GM19239 (cell line): Measurements from ENCODE around the gene CCDC60.

Experiments
- DNase-seq: peaks from one replicate; pipeline ENCODE4 v3.0.0; 2011; ENCODE audit warnings: low spot score; ENCODE audit not compliant: insufficient read length
- FAIRE-seq: peaks from 2 replicates; lab custom pipeline; 2011; peaks lifted over from hg19 to GRCh38; lab: Jason Lieb, UNC

The CCDC60 gene

DNA sequence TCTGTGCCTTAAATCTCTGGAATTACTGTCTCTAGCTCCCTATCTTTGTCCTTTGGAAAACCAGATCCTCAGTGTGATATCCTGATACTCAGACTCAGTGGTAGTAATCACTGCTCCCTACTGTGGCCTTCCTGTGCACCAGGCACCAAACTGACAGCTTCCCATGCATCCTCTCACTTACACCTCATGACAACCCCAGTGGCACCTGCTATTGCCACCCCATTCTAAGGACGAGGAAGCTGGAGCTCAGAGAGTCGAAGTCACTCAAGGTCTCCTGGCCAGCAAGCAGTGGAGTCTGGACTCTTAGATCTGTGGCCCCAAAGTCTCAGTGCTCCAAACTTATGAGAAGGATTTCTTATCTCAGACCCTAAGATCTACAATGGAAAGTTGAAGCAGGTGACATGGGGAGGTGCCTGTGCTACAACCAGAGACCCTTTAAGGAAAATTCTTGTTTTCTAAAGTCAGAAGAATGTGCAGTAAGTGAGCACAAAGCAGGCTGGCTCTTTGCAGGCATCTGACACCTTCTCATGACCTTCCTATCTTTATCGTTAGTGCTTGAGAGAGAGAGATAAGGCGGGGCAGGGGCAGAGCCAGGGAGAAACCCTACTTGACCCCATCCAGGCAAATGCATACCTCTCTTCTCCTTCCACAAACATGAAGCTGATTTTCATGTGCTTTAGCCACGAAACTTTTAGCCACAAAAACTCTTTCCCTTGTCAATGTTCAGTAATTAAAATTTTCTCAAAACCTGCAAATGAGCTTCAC lies 47.1 kb downstream of the CCDC60 start:
- FAIRE-seq (no peak), DNase-seq (no peak)

DNA sequence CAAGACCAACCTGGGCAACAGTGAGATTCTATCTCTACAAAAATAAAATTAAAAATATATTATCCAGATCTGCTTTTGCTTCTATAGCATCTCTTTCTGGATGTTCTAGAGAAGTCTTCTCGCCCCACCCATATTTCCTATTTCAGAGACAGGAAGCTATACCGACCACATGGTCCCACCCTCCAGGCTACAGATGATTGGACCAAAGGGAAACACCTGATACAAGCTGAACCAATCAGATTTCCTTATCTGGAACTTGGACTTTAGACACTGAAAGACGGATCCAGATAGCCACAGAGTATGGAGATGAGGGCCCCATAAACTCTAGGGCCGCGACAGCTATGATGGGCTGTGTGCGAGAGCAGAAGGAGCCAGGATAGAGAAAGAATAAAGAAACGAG lies 48.7 kb downstream of the CCDC60 start:
- DNase-seq (no peak), FAIRE-seq (no peak)

DNA sequence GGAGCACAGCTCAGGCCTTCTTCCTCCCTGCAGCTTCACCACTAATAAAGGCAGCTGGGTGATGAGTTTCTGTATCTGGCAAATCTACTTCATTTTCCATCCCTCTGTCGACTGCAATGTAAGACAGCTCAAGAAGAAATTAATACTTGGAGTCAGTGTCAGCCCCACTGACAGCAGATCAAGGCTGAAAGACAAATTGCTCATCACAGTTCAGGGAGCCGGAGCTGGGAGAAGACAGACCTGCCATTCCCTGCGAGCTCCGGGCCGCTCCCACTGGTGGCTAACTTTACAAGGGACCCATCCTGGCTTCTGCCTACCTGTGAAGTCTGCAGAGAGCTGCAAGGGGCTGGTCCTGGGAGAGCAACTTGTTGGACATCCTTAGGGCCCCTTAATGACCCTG lies 49.8 kb downstream of the CCDC60 start:
- FAIRE-seq (no peak), DNase-seq (no peak)

DNA sequence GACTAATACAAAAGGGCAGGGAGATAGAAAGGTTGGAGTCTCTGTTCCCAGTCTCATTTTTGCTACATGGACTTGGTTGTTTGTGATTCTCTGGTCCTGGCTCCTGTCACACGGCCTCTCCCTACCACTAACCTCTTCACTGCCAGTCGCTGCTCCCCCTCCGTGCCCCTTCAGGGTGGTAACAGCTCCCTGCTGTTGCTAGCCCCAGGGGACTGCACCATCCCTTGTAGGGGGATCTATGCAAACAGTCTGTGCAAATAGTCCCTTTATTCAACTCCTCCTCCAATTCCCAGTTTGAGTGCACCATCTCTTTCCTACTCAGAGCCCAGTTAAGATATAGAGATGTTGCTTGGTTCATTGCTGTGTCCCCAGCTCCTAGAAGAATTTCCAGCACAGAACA lies 51.1 kb downstream of the CCDC60 start:
- no peak for FAIRE-seq

DNA sequence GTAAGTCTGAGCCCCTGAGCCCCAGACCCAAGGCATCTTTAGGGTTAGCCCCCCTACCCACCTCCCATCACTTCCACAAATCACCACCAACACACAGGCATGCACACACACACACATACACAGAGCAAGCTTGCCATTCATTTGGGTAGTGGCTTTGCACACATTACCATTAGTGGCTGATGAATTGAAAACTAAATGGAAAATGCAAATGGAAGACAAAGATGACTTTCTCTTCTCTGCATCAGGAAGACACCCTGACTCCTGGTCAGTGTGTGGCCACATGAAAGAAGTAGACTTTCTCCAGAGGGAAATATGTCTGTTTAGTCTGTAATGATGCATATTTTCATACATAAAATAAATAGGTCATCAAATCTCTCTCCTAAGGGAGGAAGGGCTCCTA lies 55.2 kb downstream of the CCDC60 start:
- DNase-seq = no peak
- FAIRE-seq = no peak

More for the DNA sequence above, 51.1 kb downstream of the CCDC60 start:
- no peak for DNase-seq

DNA sequence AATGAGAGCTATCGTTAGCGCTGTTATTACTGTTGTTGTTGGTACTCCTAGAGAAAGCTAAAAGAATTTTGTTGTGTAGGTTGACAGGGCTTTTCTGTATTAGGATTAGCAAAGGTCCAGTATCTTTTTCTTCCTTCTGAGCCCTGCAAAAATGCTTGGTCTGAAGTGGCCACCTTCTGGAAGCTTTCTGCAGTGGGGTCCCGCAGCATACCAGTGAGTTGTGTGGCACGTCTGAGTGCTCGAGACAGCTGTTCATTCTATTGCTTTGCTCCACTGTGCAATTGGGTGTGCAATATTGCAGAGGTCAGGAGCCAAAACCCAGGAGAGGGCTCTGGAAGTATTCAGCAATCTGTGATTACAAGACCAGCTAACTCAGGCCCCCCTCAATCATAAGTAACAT lies 57.1 kb downstream of the CCDC60 start:
- no peak for DNase-seq
- no peak for FAIRE-seq

DNA sequence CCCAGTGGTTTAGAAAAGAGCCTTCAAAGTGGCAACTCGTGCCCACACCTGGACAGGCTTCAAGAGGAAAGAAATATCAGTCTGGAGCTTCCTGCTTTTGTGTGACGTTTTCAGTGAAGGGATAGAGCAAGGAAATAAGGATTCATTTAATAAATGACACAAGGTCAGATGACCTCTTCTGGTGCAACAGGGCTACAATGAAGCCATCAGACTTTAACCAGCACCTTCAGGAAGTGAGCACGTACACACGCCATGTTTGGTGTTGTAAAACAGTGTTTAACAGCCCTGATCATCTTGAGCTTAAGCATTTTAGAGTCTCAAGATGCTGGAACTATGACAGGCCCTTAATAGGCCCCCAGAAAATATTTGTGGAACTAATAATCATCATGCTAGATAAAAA lies 59.1 kb downstream of the CCDC60 start:
- FAIRE-seq (no peak), DNase-seq (no peak)

DNA sequence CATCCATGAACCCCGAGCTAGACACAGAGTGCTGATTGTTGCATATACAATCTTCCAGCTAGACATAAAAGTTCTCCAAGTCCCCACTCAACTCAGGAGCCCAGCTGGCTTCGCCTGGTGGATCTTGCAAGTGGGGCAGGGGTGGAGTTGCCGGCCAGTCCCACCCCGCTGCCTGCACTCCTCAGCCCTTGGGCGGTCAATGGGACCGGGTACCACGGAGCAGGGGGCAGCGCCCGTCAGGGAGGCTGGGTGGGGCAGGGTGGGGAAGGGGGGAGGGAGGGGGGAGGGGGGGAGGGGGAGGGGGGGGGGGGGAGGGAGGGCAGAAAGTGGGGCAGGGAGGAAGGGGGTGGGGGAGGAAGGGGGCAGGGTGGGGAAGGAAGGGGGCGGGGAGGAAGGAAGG lies 63.0 kb downstream of the CCDC60 start:
- FAIRE-seq = no peak
- no peak for DNase-seq

DNA sequence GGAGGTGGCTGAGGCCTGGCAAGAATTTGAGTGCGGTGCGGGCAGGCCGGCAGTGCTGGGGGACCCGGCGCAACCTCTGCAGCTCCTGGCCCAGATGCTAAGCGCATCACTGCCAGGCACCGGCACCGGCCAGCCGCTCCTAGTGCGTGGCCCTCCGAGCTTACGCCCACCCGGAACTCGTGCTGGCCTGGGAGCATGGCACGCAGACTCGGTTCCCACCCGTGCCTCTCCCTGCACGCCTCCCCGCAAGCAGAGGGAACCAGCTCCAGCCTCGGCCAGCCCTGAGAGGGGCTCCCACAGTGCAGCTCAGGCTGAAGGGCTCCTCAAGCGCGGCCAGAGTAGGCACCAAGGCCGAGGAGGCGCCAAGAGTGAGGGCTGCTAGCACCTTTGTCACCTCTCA lies 63.7 kb downstream of the CCDC60 start:
- FAIRE-seq (no peak), DNase-seq (no peak)

DNA sequence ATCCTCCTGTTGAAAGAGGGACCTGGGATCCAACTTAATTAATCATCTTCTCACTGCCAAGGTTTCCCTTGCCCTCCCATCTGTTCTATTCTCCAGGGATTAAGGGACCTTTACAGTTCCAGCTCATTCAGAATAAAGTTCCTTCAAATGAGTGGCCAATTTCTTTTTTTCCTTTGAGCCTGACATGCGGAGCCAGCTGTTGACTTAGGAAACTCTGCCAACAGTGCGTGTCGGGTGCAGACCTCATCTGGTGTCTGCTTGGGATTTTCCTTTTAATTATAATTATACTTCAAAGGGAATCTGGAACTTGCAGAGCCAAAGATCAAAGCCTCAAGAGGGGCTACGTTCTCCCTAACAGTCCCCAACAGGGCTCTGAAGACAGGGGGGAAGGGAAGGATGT lies 64.8 kb downstream of the CCDC60 start:
- DNase-seq (no peak), FAIRE-seq (no peak)

DNA sequence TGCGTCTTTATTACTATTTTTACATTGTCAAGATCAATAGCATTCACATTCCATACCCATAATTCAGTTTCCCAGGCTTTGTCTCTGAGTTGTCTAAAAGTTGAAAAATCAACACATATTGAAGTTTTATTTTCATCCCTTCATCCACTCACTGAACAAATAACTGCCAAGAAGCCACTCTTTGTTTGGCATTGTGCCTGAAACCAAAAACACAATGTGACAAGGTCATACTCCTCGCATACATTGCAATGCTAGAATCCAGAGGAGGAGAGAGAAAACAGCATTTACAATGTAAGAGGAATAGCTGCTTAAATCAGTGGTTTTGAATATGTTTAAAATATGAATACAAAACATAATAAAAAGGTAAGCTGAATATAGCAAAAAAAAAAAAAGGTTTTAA lies 71.8 kb downstream of the CCDC60 start:
- FAIRE-seq (no peak), DNase-seq (no peak)

DNA sequence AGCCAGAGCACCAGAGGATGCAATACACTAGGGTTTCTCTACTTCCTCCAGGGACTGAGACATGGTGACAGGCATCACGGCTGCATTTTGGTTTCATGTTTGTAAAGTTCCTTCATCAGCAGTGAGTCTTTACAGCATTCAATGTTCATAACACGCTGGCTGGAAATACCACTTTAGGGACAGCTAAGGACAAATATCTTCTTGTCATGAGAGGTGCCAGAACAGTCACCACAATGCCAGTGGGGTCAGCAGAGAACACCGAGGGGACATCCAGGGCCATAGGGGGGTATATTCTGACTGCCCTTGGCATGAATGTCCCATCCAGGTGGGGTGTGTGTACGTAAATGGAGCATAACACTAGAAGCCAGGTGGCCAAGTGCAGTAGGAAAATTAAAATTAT lies 72.3 kb downstream of the CCDC60 start:
- FAIRE-seq = no peak
- no peak for DNase-seq

DNA sequence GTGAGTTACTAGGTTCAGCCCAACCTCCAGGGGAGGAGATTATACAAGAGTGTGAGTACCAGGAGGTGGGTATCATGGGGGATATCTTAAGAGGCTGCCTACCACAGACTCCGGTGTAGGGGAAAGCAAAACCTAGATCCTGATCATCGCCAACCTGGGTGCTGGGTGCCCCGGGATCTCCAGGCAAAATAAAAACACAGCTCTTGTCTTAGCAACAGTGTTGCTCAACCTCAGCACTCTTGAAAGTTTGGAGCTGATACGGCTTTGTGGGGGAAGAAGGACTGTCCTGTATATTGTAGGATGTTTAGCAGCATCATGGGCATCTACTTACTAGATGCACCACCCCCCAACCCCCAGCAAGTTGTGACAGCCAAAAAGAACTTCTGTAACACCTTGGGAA lies 74.5 kb downstream of the CCDC60 start:
- FAIRE-seq = no peak

DNA sequence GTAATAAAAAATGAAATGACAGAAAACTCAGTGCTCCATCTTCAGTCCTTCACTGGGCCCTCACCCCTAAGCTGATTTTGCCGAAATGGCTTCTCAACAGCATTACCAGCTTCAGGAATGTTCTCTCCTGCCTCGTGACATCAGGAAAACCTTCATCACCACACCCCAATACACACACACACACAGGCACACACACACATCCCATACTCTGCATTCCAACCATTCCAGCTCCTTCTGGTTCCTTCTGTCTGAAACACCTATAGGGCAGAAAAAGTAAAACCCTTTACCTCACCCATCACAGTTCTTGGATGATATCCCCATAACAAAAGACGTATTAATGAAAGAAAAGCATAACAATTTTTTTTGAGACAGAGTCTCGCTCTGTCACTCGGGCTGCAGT lies 75.9 kb downstream of the CCDC60 start:
- DNase-seq (no peak), FAIRE-seq (no peak)

More for the DNA sequence above, 74.5 kb downstream of the CCDC60 start:
- no peak for DNase-seq

DNA sequence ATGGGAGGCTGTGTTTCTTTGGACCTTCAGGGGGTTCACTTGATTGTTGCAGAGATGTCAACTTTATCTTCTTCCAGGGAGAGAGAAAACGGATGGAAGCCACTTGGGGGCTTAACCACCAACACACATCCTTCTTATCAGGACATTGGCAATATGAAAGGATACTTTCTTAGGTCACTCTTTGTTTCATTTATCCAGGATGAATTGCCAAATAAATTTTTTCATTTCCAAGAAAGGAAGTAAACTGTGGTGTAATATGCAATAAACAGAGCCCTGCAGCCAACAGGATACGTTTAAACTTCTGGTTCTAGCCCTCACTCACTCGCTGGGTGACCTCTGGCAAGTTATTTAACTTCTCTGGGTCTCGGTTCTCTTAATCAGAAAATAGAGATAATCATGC lies 77.8 kb downstream of the CCDC60 start:
- DNase-seq (no peak), FAIRE-seq (no peak)

DNA sequence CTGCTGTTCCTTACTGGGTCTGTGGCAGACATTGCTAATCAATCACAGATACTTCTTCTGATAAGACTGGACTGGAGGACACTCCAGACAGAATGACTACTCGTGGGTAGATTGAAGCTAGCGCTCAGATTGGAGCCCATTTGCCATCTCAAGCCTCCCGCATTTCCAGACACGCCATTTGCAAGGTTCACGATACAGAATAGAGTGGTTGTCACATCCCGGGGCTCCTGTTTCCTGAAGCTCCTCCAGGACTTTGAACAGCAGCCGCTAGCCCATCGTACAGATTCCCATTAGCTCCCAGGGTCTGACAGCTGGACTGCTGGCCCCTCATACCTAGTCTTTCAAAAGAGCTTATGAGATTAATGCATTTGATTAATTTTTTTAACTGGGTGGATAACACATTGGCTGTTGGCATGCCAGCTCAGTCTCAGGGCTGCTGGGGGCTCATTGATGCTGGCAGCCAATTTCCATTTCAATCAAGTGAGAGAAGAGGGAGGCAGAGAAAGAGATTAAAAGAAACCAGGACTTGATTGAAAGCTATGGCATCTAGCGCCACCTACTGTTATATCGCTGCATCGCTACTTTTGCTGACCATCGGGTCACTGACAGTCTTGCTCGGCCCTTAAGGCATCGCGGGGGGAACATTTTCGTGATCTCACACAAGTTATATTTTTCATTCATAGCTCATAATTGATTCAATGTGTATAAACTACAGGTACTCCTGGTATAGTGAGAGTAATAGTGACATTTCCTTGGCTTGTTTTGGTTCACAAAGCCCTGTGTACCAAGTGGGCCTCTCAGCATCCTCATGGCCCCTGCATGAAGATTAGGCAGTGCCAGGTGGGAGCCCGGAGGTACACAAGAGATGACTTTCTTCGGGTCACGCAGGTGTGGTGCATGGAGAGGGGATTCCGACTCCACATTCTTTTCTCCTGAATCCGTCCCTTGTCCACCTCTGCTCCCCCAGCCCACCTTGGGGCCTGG lies 78.6 kb downstream of the CCDC60 start:
- FAIRE-seq (peak; percentile 53), DNase-seq (peak; percentile 27)

DNA sequence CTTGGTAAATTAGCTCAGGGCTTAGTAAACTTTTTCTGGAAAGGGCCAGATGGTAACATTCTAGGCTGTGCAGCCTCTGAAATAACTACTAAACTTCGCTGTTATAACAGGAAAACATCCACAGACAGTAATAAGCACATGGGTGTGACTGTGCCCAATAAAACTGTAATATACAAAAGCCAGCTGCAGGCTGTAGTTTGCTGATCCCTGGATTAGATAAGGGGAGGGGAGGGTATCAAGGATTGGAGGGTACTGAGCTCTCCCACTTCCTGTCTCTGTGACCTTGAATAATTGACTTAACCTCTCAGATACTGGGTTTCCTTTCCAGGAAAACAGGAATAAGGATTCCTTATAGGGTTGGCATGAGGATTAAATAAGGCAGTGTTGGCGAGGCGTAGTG lies 81.2 kb downstream of the CCDC60 start:
- DNase-seq (no peak), FAIRE-seq (no peak)

DNA sequence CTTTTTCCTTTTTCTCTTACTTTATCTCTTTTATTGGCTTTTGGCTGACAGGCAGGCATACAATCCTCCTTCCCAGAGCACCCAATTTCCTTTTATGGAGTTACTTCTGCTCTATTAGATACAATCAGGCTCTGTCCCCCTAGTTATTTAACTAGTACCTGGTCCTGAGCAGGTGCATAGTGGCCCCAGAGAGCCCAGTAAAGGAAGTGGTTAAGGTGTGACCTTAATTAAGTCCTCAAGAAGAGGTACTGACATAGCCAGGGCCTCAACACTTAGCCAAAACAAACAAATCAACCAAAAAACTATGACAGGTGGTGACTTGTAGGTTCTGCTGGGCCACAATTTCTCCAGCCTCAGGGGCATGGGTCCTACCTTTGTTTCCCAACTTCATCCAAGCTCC lies 82.9 kb downstream of the CCDC60 start:
- no peak for FAIRE-seq

DNA sequence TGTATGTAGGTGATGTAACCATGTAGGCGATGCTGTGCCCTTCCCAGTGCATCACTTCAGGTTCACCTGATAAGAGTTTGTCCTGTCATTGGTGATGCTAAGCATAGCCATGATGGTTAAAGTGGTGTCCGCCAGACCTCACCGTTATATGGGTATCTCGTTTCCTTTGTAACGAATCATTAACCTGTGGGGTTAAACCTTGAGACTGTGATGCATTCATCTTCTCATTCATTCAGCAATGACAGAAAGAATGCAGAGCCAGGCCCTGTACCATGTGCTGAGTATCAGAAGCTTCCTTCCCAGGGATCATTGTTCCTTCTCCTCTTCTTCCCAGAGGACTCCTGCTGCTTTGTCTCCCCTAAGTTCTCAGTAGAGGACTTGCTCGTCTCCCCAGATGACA lies 84.9 kb downstream of the CCDC60 start:
- FAIRE-seq (no peak), DNase-seq (no peak)

More for the DNA sequence above, 82.9 kb downstream of the CCDC60 start:
- DNase-seq = no peak

DNA sequence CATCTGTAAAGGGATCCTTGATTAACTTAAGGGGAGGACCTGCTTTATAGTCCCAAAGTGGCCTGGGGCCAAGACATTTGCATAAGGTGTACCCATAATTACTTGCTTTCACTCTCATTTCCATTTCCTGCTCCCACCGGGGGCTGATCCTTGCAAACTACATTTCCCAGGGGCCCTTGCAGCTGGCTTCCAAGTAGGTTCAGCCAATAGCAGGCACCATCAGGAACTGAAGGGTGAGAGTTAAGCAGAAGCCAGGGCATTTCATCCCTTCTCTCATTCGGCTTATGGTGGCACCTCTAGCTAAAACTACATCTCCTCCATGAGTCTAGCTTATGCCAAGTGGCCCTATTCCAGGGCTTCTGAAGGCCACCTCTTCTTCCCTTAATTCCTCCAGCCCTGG lies 88.8 kb downstream of the CCDC60 start:
- DNase-seq = no peak
- FAIRE-seq = peak; percentile 39

DNA sequence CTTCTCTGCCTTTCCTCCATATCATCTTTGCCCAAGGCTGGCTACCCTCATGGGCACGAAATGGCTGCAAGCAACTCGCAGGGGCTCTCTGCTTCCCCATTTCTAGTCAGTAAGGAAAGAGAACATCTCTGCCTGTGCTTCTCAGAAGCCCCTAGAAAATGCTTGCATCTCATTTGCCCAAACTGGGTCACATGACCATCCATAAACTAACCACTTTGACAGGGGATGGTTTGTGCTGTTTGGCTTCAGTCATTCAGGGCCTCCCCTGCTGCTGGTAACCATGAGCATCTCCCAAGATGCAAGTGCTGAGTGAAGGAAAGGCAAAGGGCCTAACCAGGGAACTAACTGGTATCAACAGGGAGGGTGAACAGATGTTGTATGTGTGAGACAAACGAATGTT lies 91.1 kb downstream of the CCDC60 start:
- FAIRE-seq = no peak
- DNase-seq = no peak
